Embryonic facial prominence (tissue), 1 donor: ENCODE measurements around the gene DHDH.

Experiments used
- DNase-seq: peaks from one replicate; pipeline ENCODE4 v3.0.0-alpha.2; 2016; ENCODE audit errors: extremely low spot score

Gene DHDH

DNA sequence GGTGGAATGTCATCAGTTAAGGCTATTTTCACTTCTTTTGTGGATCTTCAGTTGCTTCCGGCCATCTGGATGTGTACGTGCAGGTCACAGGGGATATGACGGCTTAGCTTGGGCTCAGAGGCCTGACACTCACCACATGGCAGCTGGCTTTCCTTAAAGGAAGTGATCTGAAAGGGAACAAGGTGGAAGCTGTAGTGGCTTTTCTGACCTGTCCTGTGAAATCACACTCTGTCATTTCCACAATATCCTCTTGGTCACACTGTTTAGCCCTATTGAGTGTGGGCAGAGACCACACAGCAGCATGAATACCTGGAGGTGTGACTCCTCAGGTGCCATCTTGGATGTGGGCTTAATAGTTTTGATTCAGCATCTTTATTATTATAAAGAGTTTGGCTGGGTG lies 16.7 kb downstream of the DHDH start:
- no peak for DNase-seq

DNA sequence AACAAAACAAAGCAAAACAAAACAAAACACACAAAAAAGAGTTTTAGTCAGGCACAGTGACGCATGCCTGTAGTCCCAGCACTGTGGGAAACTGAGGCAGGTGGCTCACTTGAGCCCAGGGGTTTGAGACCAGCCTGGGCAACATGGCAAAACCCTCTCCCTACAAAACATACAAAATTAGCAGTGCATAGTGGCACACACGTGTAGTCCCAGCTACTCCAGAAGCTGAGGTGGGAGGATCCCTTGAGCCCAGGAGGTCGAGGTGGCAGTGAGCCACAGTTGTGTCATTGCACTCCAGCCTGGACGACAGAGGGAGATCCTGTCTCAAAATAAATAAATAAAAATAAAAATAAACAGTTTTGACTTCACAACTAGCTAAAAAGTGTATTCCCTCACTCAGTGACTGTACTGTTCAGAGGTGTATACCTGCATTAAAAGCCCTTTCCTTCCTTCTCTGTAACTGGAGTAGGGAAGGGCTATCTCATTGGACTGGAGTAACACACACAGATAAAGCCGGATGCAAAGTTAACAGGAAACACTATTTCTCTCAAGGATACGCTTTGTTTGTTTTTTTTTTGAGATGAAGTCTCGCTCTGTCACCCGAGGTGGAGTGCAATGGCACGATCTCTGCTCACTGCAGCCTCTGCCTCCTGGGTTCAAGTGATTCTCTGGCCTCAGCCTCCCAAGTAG lies 17.5 kb downstream of the DHDH start:
- DNase-seq, result no peak

DNA sequence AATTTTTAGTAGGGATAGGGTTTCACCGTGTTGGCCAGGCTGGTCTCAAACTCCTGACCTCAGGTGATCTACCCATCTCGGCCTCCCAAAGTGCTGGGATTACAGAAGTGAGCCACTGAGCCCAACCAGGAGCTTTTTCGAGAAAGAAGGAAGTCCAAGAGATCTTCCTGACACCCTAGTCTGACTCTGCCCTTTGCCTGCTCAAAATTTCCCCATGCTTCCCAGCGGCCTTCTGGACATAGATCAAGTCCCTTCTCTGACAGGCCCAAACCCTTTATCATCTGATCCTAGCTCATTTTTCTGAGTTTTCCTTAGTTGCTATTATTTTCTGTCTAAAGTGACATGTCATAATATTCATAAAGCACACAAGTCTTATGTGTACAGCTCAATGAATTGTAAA lies 19.6 kb downstream of the DHDH start:
- no peak for DNase-seq

DNA sequence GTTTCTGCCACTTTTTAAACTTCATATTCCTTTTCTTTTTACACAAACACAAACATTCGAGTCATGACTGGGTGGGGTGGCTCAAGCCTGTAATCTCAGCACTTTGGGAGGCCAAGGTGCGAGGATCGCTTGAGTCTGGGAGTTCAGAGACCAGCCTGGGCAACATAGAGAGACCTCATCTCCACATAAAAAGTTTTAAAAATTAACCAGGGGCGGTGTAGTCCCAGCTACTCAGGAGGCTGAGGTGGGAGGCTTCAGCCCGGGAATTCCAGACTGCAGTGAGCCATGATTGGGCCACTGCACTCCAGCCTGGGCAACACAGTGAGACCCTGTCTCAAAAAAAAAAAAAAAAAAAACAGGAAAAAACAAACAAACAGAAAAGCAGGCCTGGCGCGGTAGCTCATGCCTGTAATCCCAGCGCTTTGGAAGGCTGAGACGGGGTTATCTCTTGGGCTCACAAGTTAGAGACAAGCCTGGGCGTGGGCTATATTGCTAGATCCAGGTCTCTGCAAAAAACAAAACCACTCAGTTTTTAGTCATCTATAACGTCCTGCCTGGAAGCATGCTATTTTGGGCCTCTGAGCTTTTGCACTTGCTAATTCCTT lies 20.6 kb downstream of the DHDH start:
- no peak for DNase-seq

DNA sequence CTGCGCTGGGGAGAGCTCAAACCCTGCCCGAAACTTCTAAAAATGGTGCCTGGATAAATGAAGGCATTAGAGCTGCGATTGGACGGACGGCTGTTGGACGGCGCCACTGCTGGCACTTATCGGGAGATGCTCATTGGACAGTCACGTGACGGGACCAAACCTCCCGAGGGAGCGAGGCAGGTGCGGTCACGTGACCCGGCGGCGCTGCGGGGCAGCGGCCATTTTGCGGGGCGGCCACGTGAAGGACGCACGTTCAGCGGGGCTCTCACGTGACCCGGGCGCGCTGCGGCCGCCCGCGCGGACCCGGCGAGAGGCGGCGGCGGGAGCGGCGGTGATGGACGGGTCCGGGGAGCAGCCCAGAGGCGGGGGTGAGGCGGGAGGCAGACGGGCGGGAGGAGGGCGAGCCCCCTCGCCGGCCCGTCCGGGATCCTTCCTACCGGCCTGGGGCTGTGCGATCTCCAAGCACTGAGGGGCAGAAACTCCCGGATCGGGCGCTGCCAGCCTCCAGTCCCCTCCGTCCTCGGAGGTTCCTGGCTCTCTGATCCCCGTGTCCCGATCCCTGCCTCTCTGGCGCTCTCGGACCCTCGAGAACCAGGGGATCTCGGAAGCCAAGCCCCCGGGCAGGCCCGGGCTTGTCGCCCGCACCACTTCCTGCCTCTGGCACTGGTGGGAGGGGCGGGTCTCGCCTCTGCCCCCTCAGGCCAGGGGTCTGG lies 21.3 kb downstream of the DHDH start, which contains the start of gene BAX:
Gene BAX (plus strand): TSS at position 281 of the 713 bp plus-strand sequence. CDS start 54 bp downstream, at position 335.
- peak; percentile 86 for DNase-seq

DNA sequence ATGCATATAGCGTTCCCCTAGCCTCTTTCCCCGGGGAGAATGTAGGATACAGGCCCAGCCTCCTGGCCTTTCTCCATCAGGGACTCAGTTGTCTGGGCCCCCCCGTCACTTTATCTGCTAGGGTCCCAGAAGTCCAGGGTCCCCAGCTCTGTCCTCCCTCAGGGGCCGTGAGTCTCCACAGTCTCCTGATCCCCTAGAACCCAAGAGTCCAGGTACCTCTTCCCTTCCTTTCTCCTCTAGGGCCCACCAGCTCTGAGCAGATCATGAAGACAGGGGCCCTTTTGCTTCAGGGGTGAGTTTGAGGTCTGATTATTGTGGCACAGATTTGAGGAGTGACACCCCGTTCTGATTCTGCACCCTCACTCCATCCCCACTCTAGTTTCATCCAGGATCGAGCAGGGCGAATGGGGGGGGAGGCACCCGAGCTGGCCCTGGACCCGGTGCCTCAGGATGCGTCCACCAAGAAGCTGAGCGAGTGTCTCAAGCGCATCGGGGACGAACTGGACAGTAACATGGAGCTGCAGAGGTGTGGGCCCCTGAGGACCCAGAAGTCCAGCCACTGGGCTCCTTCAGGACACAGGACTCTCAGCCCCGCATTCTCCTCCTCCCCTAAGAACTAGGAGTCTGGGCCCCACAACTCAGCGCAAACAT lies 21.9 kb downstream of the DHDH start:
- no peak for DNase-seq

DNA sequence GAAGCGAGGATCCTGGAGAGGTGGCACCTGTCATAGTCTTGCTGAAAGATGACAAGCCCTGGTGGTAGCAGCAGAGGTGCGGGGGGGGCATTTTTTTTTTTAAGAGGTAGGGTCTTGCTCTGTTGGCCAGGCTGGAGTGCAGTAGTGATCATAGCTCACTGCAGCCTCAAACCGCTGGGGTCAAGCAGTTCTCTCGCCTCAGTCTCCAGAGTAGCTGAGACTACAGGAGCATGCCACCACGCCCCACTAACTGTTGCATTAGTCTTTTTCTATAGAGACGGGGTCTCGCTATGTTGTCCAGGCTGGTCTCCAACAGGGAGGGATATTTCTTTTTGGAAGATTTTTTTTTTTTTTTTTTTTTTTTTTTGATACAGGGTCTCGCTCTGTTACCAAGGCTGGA lies 24.5 kb downstream of the DHDH start:
- no peak for DNase-seq

DNA sequence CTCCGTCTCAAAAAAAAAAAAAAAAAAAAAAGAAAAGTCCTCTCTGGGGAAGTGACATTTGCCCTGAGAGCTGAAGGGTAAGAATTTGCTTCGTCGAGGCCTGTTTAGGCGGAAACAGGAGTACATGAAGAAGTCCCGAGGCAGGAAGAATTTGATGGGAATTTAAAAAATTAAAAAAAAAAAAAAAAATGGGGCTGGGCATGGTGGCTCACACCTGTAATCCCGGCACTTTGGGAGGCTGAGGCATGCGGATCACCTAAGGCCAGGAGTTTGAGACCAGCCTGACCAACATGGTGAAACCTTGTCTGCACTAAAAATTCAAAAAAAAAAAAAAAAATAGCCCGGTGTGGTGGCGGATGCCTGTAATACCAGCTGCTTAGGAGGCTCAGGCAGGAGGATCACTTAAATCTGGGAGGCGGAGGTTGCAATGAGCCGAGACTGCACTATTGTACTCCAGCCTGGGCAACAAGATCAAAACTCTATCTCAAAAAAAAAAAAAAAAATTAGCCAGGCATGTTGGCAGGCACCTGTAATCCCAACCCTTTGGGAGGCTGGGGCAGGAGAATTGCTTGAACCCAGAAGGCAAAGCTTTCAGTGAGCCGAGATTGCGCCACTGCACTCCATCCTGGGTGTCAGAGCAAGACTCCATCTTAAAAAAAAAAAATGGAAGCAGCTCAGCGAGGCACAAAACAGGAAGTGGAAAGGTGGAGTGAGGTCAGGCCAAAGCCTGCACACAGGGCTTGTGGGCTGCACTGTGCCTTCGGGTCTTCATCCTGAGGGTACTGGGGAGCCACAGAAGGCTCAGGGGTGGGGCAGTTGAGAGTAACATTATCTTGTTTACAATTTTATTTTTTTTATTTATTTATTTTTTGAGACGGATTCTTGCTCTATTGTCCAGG lies 26.1 kb downstream of the DHDH start:
- DNase-seq, result no peak

DNA sequence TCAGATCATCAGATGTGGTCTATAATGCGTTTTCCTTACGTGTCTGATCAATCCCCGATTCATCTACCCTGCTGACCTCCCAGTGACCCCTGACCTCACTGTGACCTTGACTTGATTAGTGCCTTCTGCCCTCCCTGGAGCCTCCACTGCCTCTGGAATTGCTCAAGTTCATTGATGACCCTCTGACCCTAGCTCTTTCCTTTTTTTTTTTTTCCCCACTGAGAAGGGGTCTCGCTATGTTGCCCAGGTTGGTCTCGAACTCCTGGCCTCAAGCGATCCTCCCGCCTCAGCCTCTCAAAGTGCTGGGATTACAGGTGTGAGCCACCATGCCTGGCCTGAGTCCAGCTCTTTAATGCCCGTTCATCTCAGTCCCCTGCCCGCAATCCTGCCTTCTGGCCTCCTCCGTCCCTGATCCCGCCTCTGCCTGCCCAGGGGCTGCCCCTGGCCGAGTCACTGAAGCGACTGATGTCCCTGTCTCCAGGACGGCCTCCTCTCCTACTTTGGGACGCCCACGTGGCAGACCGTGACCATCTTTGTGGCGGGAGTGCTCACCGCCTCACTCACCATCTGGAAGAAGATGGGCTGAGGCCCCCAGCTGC lies 27.7 kb downstream of the DHDH start:
- DNase-seq, result no peak

DNA sequence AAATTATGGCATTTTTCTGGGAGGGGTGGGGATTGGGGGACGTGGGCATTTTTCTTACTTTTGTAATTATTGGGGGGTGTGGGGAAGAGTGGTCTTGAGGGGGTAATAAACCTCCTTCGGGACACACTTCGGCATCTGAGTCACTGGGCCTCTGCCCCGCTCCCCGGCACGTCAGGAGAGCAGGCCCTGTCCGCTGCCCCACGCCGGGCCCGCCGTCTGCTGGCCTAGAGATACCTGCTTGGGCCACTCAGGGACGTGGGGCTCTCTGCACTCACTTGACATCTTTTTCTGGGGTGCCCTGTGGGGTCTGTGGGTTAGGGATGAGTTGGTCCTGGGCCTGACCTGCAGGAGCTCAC lies 28.2 kb downstream of the DHDH start:
- DNase-seq, result no peak

DNA sequence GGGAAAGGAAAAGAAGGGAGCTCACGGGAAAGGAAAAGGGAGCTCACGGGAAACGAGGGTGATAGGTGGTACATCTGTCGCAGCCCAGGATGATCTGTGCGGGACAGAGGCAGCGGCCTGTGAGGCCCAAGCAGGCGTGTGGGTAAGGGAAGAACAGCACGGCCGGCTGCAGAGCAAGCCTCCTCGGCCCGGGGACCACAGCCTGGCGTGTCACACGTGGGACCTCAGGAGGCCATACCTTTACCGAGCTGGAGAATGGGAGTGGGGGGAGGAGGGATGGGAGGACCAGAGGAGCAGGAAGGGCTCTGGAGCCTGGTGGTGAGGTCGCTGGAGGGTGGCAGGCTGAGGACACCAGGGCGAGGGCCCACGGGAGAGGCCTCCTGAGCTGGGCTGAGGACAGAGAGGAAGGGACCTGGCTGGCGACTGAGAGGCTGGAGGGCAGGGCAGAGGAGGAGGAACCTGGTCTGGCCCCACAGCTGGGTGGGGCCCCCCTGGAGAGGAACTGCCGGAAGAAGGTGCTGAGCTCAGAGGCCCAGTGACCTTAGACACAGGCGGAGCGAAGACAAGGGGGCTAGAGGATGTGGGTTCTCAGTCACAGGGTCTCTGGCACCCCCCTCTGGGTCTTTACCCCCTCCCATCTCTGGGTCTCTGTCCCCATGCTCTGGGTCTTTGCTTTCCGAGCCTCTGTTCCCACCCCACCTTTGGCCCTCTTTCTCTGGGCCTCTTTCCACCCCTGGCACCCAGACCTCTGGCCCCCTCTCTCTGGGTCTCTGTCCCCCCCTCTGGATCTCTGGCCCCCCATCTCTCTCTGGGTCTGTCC lies 28.7 kb downstream of the DHDH start:
- DNase-seq, result no peak

DNA sequence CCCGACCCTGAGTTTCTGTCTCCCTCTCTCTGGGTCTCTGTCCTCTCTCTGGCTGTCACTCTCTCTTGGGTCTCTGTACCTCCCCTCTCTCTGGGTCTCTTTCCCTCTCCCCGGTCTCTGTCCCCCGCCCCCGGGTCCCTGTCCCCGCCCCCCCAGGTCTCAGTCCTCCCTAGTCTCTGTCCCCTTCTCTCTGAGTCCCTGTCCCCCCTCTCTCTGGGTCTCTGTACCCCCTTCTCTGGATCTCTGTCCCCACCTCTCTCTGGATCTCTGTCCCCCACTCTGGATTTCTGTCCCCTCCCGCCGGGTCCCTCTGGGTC lies 29.3 kb downstream of the DHDH start:
- DNase-seq, result no peak

DNA sequence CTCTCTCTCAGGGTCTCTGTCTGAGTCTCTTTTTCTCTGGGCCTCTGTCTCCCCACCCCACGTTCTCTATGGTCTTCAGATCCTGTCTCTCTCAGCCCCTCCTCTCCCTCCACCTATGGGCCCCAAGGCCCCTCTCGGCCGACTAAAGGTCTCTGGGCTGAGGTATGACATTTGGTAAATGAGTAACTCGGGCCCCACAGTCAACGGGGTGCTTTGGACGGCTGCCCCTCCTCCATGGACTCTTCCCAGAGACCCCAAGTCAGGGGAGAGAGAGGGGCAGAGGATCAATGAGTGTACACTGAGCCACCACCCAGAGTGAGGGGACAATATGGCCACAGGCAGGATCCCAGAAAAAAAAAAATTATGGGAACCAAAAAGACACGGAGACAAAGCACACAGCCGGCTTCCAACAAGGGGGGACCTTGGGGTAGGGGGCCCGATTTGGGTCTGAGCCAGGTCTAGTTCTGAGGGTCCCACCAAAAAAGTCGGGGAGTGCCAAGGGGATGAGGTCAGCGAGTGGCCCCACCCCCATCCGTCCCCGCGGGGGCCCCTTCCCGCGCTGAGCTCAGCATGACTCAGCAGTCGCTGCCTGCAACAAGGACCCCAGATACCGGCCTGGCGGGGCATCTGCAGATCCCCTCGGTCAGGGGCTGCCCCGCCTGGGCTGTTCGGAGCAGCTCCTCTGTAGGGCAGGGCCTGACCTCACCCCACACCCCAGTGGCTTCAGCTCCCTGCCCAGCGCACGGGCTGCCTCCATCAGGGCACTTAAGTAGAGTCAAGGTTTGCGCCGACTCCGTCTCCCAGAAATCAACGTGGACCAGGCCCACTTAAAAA lies 30.1 kb downstream of the DHDH start:
- DNase-seq, result no peak

DNA sequence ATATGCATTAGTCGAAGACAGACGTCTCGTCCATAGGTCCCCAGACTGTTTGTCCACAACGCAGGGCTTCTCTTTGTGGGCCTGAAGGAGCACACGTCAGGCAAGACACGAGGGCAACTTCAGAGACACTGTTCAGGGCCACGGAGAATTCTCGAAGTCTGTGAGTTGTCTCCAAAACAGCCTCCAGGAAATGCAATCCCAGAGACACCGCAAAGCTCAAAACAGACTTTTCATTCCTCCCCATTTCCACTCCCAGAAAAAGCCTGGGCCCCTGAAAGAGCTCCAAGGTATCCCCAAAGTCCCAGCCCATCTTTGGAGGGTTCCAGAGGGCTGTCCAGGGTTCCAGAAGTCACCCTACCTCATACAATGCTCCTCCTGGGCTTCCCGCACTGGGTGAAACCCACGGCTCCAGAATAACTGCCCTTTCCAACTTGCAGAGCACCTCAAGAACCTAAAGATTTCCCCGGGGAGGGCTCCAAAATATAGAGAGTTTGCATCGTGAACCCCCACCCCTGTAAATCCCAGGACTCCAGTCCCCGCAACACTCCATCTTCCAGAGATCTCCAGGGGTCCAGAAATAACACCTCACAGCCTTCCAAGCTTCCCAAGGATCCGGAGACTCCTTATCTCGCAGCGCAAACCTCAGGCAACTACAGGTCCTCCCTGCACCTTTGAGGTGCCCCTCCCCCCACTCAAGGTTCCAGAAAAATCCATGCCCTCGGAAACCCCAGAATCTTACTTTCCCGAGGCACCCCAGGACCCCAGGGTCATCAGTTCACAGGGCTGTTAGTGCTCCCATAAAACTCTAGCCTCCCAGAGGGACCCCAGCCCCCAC lies 30.9 kb downstream of the DHDH start:
- no peak for DNase-seq

DNA sequence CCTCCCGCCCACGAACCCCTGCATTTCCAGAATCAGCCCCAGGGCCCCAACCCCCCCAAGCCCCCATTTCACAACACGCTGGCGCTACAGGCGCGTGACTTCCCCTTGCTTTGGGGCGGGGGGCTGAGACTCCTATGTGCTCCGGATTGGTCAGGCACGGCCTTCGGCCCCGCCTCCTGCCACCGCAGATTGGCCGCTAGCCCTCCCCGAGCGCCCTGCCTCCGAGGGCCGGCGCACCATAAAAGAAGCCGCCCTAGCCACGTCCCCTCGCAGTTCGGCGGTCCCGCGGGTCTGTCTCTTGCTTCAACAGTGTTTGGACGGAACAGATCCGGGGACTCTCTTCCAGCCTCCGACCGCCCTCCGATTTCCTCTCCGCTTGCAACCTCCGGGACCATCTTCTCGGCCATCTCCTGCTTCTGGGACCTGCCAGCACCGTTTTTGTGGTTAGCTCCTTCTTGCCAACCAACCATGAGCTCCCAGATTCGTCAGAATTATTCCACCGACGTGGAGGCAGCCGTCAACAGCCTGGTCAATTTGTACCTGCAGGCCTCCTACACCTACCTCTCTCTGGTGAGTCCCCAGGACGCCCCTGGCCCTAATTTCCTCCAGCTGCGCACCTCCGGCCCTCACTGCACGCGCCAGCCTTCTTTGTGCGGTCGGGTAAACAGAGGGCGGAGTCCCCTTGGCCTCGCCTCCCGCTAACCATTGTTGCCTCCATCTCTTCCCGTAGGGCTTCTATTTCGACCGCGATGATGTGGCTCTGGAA lies 31.7 kb downstream of the DHDH start, which contains the start of gene FTL:
Gene FTL (plus strand): TSS at position 270 of the 766 bp plus-strand sequence. CDS start 199 bp downstream, at position 469.
- DNase-seq, result peak; percentile 79

DNA sequence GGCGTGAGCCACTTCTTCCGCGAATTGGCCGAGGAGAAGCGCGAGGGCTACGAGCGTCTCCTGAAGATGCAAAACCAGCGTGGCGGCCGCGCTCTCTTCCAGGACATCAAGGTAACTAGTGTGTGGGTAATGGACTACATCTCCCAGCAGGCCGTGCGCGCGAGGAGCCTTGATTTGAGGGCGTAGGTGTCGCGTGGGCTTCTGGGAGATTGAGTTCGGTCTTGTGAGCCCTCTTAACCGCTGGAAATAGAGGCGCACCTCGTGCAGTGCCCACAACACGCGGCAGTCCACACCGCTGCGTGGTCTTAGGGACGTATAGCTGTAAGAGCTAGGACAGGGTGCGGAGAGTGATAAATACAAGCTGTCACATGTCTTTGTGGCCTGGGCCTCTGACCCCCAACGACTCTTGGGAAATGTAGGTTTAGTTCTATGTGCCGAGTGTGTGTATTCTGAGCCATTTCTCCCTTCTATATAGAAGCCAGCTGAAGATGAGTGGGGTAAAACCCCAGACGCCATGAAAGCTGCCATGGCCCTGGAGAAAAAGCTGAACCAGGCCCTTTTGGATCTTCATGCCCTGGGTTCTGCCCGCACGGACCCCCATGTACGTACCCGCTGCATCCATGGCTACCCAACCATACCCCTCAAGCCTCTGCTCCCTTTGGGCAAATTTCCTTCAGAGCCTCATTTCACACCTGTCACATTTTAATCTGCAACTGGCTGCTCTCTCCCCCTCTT lies 32.5 kb downstream of the DHDH start:
- DNase-seq, result peak; percentile 80
